Measurements from ENCODE around the gene UNC5A. TPM values are rescaled to one million over a fixed set of nuclear protein-coding genes. Genes with fewer than 3 reads are reported as not detected.

Gene UNC5A
- total RNA-seq, 3 donors from 2014 or later, result 0.07 to 0.16 TPM; not detected in 1

DNA sequence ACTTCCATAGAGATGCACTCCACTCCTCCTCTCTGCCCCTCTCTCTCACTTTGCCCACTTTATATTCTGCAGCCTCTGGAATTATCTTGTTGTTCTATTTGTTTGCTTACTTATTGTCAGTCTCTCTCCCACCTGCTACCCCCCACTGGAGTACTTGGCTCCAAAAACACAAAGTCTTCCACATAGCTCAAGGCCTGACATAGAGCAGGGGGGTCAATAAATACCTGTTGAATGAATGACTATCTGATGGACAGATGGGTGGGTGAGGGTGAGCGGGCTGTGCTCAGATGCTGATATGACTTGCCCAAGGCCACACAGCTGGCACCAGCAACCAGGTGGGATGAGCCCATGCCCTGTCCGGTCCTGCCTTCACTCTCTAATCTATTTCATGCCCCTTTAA, 13.4 kb upstream of the UNC5A start:
- intact Hi-C loops (cut with DNase I, micrococcal nuclease), result no loop called here
- no peaks in the 10 kb centered on the region for H3K4me1 ChIP-seq (ENCODE audit: low read depth)

DNA sequence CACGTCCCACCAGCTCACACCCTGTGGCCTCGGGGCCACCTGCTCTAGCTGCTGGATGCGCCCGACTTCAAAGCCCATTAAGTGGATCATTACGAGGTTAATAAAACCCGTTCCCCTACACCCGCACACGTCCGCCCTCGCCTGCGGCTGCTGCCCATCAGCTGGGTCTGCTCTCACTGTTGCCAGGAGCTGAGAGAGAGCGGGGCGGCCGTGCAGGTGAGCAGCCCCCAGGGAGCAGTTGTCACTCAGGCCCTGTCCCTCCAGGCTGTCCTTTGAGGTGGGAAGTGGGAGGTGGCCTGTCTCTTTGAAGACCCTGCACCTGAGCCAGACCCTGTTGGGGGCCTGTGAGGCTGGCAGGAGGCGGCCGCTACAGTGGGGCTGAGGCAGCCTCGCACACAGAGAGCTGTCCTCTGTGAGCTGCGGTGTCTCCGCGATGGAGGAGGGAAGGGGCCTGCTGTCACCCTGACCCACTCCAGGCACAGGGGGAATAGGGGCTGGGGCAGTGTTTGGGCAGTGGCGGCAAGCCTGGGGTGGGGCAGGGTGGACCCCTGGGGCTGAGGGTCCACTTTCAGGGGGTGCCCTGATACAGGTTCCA, 12.8 kb upstream of the UNC5A start:
- ATAC-seq, result no peak
- intact Hi-C loops (cut with DNase I, micrococcal nuclease), result no loop called here
- TF ChIP-seq, protein P1, sequence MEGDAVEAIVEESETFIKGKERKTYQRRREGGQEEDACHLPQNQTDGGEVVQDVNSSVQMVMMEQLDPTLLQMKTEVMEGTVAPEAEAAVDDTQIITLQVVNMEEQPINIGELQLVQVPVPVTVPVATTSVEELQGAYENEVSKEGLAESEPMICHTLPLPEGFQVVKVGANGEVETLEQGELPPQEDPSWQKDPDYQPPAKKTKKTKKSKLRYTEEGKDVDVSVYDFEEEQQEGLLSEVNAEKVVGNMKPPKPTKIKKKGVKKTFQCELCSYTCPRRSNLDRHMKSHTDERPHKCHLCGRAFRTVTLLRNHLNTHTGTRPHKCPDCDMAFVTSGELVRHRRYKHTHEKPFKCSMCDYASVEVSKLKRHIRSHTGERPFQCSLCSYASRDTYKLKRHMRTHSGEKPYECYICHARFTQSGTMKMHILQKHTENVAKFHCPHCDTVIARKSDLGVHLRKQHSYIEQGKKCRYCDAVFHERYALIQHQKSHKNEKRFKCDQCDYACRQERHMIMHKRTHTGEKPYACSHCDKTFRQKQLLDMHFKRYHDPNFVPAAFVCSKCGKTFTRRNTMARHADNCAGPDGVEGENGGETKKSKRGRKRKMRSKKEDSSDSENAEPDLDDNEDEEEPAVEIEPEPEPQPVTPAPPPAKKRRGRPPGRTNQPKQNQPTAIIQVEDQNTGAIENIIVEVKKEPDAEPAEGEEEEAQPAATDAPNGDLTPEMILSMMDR (IDR thresholded peaks at IDR 0.05), result no peak

More for the DNA sequence above, 13.4 kb upstream of the UNC5A start:
- DNase-seq, result no peak
- ATAC-seq, result no peak
- H3K4me3 ChIP-seq, result no peak overlapping the region
- TF ChIP-seq, protein P1 (IDR thresholded peaks at IDR 0.05), result no peak
- H3K9me3 ChIP-seq, result no peaks in the 10 kb centered on the region
- H3K36me3 ChIP-seq (ENCODE audit: low read depth), result no peaks in the 10 kb centered on the region

DNA sequence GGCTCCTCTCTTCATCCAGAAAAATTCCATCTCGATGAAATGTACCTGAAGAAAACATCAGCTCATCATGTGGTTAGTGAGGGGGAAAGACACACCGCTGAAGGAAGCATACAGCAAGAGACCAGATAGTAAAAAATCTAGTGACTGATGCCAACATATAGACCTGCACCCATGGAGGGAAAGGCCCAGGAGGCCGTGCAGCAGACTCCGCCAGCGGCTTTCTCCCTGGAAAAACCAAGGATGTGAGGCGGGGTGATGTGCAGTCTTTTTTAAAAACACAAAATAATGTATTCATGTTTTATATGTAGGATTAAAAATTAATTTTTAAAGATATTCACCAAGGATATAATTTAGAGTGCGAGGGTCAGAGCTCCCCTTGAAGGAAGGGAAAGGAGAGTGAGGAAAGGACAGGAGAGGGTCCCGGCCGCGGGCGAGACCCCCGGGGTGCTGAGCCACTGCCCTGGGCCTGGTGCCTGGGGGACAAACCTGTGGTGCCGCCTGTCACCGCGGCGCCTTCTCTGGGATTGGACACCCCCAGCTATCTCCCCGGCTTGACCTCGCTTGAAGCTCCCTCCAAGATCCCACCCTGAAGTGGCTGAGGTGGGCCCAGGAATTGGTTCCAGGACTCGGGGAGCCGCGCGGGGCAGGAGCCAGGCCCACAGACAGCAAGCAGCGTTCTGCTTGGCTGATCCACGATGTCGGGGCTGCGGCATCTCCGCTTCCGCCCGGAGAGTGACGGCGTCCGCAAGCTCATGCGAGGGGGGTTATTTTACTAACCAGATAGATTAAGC, 12.1 kb upstream of the UNC5A start:
- Histone ChIP-seq H3K4me3 (no peak overlapping the region), H3K4me1 (ENCODE audit: low read depth) (no peaks in the 10 kb centered on the region), H3K9me3 (no peaks in the 10 kb centered on the region), H3K36me3 (ENCODE audit: low read depth) (no peaks in the 10 kb centered on the region)
- intact Hi-C loops (cut with DNase I, micrococcal nuclease), result no loop called here
- TF ChIP-seq, protein P1 (IDR thresholded peaks at IDR 0.05), result no peak
- DNase-seq (no peak), ATAC-seq (no peak)

More for the DNA sequence above, 12.8 kb upstream of the UNC5A start:
- Histone ChIP-seq H3K36me3 (ENCODE audit: low read depth) (no peaks in the 10 kb centered on the region), H3K4me1 (ENCODE audit: low read depth) (no peaks in the 10 kb centered on the region), H3K9me3 (no peaks in the 10 kb centered on the region), H3K4me3 (no peak overlapping the region)
- DNase-seq, result no peak

DNA sequence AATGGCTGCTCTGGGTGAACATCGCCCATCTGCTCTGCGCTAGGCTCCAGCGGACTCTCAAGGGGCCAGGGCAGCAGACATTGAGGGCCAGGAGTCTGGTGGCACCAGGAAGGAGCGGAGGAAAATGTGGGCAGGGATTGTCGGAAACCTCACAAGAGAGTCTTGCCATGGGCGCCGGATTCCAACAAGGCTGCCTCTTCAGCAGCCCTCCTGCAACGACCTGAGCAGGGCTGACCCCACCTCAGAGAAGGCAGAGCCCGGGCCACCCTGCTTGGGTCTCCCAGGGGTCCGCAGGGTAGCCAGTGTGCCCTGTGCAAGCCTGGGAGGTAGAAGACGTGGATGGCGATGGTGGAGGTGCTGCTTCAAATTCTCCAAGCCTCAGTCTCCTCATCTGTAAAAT, 11.4 kb upstream of the UNC5A start:
- TF ChIP-seq, protein P1 (IDR thresholded peaks at IDR 0.05), result no peak
- ATAC-seq (no peak), DNase-seq (no peak)
- Histone ChIP-seq H3K36me3 (ENCODE audit: low read depth) (no peaks in the 10 kb centered on the region), H3K9me3 (no peaks in the 10 kb centered on the region), H3K4me3 (no peak overlapping the region), H3K4me1 (ENCODE audit: low read depth) (no peaks in the 10 kb centered on the region)
- intact Hi-C loops (cut with DNase I, micrococcal nuclease), result no loop called here

DNA sequence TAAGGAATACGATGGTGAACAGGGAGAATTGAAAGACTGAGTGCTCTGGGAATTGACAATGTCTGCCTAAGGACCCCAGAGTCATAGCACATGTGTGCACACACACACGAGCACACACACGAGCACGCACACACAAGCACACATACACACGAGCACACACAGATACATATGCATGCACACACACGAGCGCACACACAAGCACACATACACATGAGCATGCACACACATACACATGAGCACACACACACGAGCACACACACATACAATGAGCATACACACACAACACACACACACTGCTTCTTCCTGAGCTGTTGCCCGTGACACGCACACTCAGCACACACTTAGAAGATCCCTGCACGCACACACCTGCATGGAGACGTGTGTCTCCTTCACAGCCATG, 10.9 kb upstream of the UNC5A start:
- no peak overlapping the region for H3K4me3 ChIP-seq
- no peak for DNase-seq
- no peaks in the 10 kb centered on the region for H3K9me3 ChIP-seq
- ATAC-seq, result no peak
- no peaks in the 10 kb centered on the region for H3K36me3 ChIP-seq (ENCODE audit: low read depth)
- intact Hi-C loops (cut with DNase I, micrococcal nuclease), result no loop called here
- TF ChIP-seq, protein P1 (IDR thresholded peaks at IDR 0.05), result no peak
- no peaks in the 10 kb centered on the region for H3K4me1 ChIP-seq (ENCODE audit: low read depth)
